Uterus (tissue), 4 donors: Measurements from ENCODE around the gene SCAP. TPM values are rescaled to one million over a fixed set of nuclear protein-coding genes. Genes with fewer than 3 reads are reported as not detected.

ENCODE experiments used
- DNase-seq, 2 donors: peaks; one replicate each; pipeline ENCODE4 v3.0.0-alpha.2; 2019 to 2020
- H3K27ac ChIP-seq, 2 donors: fragments of 200-600 bp; sonication (generic); 1 replicate in 1 of 2; 2 replicates in 1 of 2; pipeline ENCODE4 v1.5.1; 2016 to 2018
- H3K27me3 ChIP-seq, 2 donors: fragments of 200-600 bp; sonication (generic); one replicate each; pipeline ENCODE4 v1.5.1; 2018 to 2019; ENCODE audit warnings: control low read depth in 1 of 2
- H3K36me3 ChIP-seq, 2 donors: fragments of 200-600 bp; sonication (generic); one replicate each; pipeline ENCODE4 v1.5.1; 2019; ENCODE audit warnings: control low read depth in 1 of 2
- H3K4me1 ChIP-seq, 2 donors: fragments of 200-600 bp; sonication (generic); one replicate each; pipeline ENCODE4 v1.5.1; 2018 to 2019; ENCODE audit warnings: control low read depth in 1 of 2
- H3K4me3 ChIP-seq, 2 donors: fragments of 200-600 bp; sonication (generic); 1 replicate in 1 of 2; 2 replicates in 1 of 2; pipeline ENCODE4 v1.5.1; 2018 to 2019; ENCODE audit warnings: mild to moderate bottlenecking in 1 of 2
- H3K9me3 ChIP-seq, 2 donors: fragments of 200-600 bp; sonication (generic); one replicate each; pipeline ENCODE4 v1.5.1; 2019; ENCODE audit warnings: control low read depth in 1 of 2
- POLR2A ChIP-seq, 2 donors: fragments of 450-650 bp; IDR thresholded peaks; one replicate each; pipeline ENCODE4 v1.6.1; 2016; ENCODE audit warnings: antibody characterized with exemption in 2 of 2, mild to moderate bottlenecking in 1 of 2, moderate library complexity in 1 of 2
- intact Hi-C: fragments of 100-400 bp; cut with DNase I; formaldehyde crosslinking; loops from one replicate; pipeline ENCODE4 v1.15.1; 2023; ENCODE audit warnings: low total_unique reads
- total RNA-seq, 4 donors: library from RNA; depleted of rRNA in 3 of 4; stranded (reverse); fragments of >200 nt in 3 of 4; gene quantifications; one replicate each; pipeline versions ENCODE4 v1.1.0 to v1.2.4, GENCODE V29; 2014 to 2023
- TF ChIP-seq, protein P1 (sequence below), 4 experiments: fragments of 200-600 bp in 2 of 4; fragments of 450-650 bp in 2 of 4; sonication (generic) in 2 of 4; IDR thresholded peaks; one replicate each; pipeline ENCODE4 v1.5.1; 2016 to 2019; ENCODE audit warnings: antibody characterized with exemption in 4 of 4, mild to moderate bottlenecking in 2 of 4, moderate library complexity in 1 of 4
- donor health status: DM: yes; HTN: yes; CAD: no.

The SCAP gene
- total RNA-seq, 4 donors from 2014 or later, result 28.7 to 93.0 (median 48.3) TPM

GRCh38 chr3:47379411-47379899 is 96.3 kb downstream of the SCAP start:
- Histone ChIP-seq H3K36me3 (no peaks in the 10 kb centered on the region), H3K4me1 (peaks cover 5 to 9% of the 10 kb centered on the region in 2 donors), H3K27me3 (no peaks in the 10 kb centered on the region), H3K4me3 (peak overlapping the region in 1 of 2 donors; percentile 71), H3K9me3 (no peaks in the 10 kb centered on the region), H3K27ac (peak overlapping the region in 1 of 2 donors; percentile 93)
- intact Hi-C loops, result no loop called here
- DNase-seq, result no peak
- TF ChIP-seq POLR2A (IDR thresholded peaks at IDR 0.05), result no peak
- TF ChIP-seq, protein P1, sequence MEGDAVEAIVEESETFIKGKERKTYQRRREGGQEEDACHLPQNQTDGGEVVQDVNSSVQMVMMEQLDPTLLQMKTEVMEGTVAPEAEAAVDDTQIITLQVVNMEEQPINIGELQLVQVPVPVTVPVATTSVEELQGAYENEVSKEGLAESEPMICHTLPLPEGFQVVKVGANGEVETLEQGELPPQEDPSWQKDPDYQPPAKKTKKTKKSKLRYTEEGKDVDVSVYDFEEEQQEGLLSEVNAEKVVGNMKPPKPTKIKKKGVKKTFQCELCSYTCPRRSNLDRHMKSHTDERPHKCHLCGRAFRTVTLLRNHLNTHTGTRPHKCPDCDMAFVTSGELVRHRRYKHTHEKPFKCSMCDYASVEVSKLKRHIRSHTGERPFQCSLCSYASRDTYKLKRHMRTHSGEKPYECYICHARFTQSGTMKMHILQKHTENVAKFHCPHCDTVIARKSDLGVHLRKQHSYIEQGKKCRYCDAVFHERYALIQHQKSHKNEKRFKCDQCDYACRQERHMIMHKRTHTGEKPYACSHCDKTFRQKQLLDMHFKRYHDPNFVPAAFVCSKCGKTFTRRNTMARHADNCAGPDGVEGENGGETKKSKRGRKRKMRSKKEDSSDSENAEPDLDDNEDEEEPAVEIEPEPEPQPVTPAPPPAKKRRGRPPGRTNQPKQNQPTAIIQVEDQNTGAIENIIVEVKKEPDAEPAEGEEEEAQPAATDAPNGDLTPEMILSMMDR (IDR thresholded peaks at IDR 0.05), result no peak

DNA sequence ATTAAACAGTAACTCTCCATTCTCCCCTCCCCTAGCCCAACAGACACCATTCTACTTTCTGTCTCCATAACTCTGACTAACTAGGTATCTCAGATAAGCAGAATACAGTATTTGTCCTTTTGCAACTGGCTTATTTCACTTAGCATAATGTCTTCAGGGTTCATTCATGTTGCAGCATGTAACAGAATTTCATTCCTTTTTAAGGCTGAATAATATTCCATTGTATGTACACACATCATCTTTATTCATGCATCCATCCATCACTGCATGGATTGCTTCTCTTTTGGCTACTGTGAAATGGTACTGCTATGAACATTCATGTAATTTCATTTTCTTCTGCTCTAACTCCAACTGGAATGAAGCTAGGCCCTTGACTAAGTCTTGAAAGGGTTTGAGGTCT is 96.9 kb downstream of the SCAP start:
- DNase-seq, result no peak
- H3K36me3 ChIP-seq, result no peaks in the 10 kb centered on the region
- H3K27me3 ChIP-seq, result no peaks in the 10 kb centered on the region
- TF ChIP-seq, protein P1 (IDR thresholded peaks at IDR 0.05), result no peak
- no peak for TF ChIP-seq POLR2A (IDR thresholded peaks at IDR 0.05)
- no peak overlapping the region for H3K27ac ChIP-seq
- H3K4me3 ChIP-seq, result no peak overlapping the region
- no peaks in the 10 kb centered on the region for H3K9me3 ChIP-seq
- H3K4me1 ChIP-seq, result peaks cover 5 to 9% of the 10 kb centered on the region in 2 donors
- intact Hi-C loops, result no loop called here

DNA sequence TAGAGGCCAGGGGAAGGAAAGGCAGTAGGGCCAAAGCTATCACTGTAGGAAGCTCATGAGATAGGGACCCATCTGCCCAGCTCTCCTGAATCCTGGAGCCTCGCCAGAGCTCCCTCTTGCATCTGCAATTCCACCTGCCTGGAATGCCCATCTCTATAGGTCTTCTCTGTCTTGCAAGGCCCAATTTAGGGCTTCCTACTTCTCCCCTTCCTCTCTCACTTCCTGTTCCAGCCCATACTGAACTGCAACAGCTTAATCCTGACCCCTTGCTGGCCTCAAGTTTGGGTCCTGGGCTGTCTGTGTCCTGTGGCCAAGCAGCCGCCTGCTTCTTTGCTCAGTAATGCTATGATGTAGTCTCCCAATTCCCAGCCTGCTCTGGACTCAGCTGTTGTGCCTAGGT is 98.6 kb downstream of the SCAP start:
- Histone ChIP-seq H3K4me3 (no peak overlapping the region), H3K36me3 (no peaks in the 10 kb centered on the region), H3K27me3 (no peaks in the 10 kb centered on the region), H3K9me3 (no peaks in the 10 kb centered on the region), H3K4me1 (peaks cover 0 to 7% of the 10 kb centered on the region in 2 donors), H3K27ac (no peak overlapping the region)
- no peak for DNase-seq
- no peak for TF ChIP-seq POLR2A (IDR thresholded peaks at IDR 0.05)
- intact Hi-C loops, result no loop called here

DNA sequence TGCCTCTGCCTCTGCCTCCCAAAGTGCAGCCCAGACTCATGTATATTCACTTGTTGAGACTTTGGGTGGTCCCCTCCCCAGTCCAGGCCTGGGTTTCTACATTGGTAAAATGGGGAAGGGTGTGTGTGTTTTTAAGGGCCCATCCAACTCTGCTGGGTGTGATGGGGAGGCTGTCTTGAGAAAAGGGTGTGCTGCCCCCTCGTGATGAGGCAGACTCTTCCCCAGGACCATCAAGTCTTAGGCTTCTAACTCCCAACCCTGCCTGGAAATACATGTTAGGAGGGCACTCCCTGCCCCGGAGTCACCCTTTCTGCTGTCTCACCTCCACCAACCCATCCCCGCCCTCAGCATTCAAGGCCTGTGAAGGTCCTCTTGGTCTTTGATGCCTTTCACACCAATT is 99.3 kb downstream of the SCAP start:
- DNase-seq, result no peak
- H3K4me3 ChIP-seq, result no peak overlapping the region
- H3K36me3 ChIP-seq, result no peaks in the 10 kb centered on the region
- no peak overlapping the region for H3K27ac ChIP-seq
- no peaks in the 10 kb centered on the region for H3K4me1 ChIP-seq
- no peak for TF ChIP-seq POLR2A (IDR thresholded peaks at IDR 0.05)
- TF ChIP-seq, protein P1 (IDR thresholded peaks at IDR 0.05), result no peak
- H3K9me3 ChIP-seq, result no peaks in the 10 kb centered on the region
- no peaks in the 10 kb centered on the region for H3K27me3 ChIP-seq
- intact Hi-C loops, result no loop called here

GRCh38 chr3:47374587-47374986 is 101.2 kb downstream of the SCAP start:
- H3K4me1 ChIP-seq, result no peaks in the 10 kb centered on the region
- H3K27me3 ChIP-seq, result no peaks in the 10 kb centered on the region
- H3K27ac ChIP-seq, result no peak overlapping the region
- H3K36me3 ChIP-seq, result no peaks in the 10 kb centered on the region
- DNase-seq, result no peak
- intact Hi-C loops, result no loop called here
- no peak for TF ChIP-seq POLR2A (IDR thresholded peaks at IDR 0.05)
- TF ChIP-seq, protein P1 (IDR thresholded peaks at IDR 0.05), result no peak
- no peaks in the 10 kb centered on the region for H3K9me3 ChIP-seq
- no peak overlapping the region for H3K4me3 ChIP-seq
